Mucosa of descending colon (tissue), 3 donors: ENCODE data around the gene SHC1. TPM values are rescaled to one million over a fixed set of nuclear protein-coding genes. Genes with fewer than 3 reads are reported as not detected.

ENCODE experiments used
- ATAC-seq: fragments of 200-7000 bp; cut with Tn5 transposase; one replicate; pipeline ENCODE4 v1.9.1; 2020; ENCODE audit warnings: mild to moderate bottlenecking, moderate library complexity
- DNase-seq, 3 donors: peaks; one replicate each; pipeline ENCODE4 v3.0.0-alpha.2; 2020
- H3K36me3 ChIP-seq: fragments of 200-600 bp; one replicate; pipeline ENCODE4 v1.8.0; 2021; ENCODE audit warnings: low read depth, mild to moderate bottlenecking
- H3K4me1 ChIP-seq: fragments of 200-600 bp; one replicate; pipeline ENCODE4 v1.8.0; 2021; ENCODE audit warnings: low read depth, mild to moderate bottlenecking
- H3K4me3 ChIP-seq: fragments of 200-600 bp; one replicate; pipeline ENCODE4 v1.8.0; 2021; ENCODE audit warnings: mild to moderate bottlenecking
- H3K9me3 ChIP-seq: fragments of 200-600 bp; one replicate; pipeline ENCODE4 v1.8.0; 2021; ENCODE audit warnings: mild to moderate bottlenecking
- intact Hi-C, 2 donors: fragments of 100-400 bp; cut with DNase I in 1 of 2; cut with micrococcal nuclease in 1 of 2; formaldehyde crosslinking; loops; one replicate each; pipeline versions ENCODE4 v1.11.0 to v1.11.1; 2022; cut with DNase I, micrococcal nuclease
- total RNA-seq, 3 donors: library from RNA; stranded (reverse); fragmentation: NEBNext Ultra II Directional in 2 of 3; extraction: Animal tissue kit (Norgen Biotek cat#: 25700) in 2 of 3; gene quantifications; one replicate each; pipeline versions ENCODE4 v1.2.1 to v1.2.4, GENCODE V29; 2021 to 2023
- TF ChIP-seq, protein P1 (sequence below): fragments of 200-600 bp; IDR thresholded peaks from one replicate; pipeline ENCODE4 v1.8.0; 2022; ENCODE audit warnings: antibody characterized with exemption, mild to moderate bottlenecking
- donor health status: DM: no; HTN: no; CAD: no; lungs with moderate emphysema.
- donor health status: DM: no; HTN: no; CAD: no.
- donor health status: DM: no; HTN: yes; CAD: no.

Gene SHC1
- total RNA-seq, 3 donors from 2014 or later: 92.7 to 130 (median 122) TPM

DNA sequence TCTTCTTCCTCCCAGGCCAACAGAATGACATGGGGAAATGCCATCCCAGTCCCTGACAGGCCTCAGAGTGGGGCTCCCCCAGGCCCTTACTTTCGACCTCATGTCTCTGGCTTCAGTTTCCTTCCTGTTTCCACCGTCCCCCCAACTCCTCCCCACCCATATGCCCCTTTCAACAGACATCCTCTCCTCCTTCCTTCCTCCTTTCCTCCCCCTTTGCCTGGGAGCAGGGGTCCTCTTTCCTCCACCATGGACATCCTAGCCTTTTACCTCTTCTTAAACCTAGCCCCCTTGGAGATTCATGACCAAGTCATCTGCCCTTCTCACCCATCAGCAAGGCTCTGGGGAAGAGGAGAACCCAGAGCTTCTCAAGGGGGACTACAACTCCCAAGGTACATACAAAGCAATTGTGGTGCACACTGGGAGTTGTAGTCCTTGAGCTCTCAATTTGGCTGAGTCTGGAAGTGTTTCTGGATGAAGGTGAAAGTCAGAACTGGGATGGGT lies 36.1 kb upstream of the SHC1 start:
- TF ChIP-seq, protein P1, sequence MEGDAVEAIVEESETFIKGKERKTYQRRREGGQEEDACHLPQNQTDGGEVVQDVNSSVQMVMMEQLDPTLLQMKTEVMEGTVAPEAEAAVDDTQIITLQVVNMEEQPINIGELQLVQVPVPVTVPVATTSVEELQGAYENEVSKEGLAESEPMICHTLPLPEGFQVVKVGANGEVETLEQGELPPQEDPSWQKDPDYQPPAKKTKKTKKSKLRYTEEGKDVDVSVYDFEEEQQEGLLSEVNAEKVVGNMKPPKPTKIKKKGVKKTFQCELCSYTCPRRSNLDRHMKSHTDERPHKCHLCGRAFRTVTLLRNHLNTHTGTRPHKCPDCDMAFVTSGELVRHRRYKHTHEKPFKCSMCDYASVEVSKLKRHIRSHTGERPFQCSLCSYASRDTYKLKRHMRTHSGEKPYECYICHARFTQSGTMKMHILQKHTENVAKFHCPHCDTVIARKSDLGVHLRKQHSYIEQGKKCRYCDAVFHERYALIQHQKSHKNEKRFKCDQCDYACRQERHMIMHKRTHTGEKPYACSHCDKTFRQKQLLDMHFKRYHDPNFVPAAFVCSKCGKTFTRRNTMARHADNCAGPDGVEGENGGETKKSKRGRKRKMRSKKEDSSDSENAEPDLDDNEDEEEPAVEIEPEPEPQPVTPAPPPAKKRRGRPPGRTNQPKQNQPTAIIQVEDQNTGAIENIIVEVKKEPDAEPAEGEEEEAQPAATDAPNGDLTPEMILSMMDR: no peak
- no peaks in the 10 kb centered on the region for H3K9me3 ChIP-seq
- peaks cover 66% of the 10 kb centered on the region for H3K4me1 ChIP-seq
- H3K4me3 ChIP-seq: no peak overlapping the region
- intact Hi-C loops: no loop called here
- no peaks in the 10 kb centered on the region for H3K36me3 ChIP-seq
- ATAC-seq: no peak
- DNase-seq: peak in 1 of 3 donors; percentile 62

DNA sequence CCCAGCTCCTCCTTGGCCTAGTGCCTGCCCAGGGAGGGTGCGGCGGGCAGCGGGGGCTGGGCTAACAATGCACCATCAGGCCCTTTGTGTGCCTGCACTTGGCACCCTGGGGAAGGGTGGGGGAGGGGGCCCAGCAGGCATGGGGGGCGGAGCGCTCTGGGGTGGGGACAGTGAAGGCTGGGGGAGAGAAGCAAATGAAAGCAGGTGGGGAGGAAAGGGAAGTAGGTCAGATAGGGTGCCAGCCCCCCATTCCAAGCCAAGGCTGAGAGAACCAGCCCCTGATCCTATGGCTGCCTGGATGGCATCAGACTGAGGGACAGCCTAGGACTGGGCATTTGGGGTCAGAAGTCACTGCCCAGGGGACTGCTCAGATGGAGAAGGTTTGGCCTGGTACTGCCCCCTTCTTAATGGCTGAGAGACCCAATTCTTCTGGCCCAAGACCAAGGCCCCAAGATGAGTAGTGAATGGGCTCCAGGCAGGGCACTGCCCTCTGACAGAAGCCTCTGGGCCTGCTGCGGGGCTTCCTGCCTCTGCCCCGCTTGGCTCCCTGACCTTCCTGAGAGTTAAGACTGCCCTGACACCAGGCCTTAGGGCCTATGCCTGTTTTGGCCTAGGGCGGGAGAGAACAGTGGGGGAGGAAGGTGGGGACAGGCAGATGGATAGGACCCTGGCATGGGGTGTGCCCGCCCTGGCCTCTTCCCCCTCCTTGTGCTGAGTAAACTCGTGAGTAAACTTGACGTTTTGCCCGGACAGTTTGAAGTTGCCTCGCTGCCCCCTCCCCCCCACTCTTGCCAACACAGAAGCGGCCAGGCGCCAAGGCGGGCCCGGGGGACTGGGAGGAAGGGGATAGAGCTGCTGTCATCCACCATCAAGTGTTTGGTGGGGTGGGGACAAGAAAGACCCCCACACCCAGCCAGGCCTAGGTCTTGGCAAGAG lies 34.8 kb upstream of the SHC1 start:
- peak; percentile 86 to 90 (median 87) for DNase-seq
- Histone ChIP-seq H3K9me3 (no peaks in the 10 kb centered on the region), H3K4me1 (peaks cover 54% of the 10 kb centered on the region), H3K36me3 (no peaks in the 10 kb centered on the region), H3K4me3 (no peak overlapping the region)
- TF ChIP-seq, protein P1: no peak
- peak; percentile 8 for ATAC-seq
- intact Hi-C loops: no loop called here

DNA sequence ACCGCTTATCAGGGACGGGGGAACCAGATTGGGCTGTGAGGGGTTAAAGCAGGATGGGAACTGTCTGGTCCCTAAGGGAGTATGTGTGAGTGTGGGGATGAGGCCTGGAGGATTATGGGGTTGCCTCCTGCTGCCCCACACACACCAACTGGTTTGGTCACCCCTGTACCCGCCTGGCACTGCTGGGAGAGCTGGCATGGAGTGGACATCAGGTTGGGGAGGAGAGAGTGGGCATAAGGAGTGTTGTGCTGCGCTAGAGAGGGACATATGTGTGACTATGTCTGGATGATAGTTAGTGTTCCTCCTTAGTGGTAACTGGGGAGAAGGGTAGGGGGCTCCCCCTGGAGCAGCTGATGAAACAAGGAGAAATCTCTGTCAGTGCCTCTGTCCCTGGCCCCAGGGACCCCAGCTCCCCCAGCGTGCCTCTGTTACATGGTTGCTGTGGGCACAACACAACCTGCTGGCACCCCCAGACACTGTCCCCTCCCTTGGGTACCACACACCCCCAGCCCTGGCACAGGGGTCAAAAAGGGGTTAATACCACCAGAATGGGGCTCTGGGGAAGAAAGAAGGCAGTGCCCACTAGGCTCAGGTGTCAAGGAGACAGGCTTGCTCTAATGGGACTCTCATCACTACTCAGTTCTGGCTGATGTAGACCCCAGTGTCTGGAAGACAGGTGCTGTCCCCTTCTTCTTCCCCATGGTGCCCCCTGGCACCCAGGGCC lies 34.0 kb upstream of the SHC1 start:
- Histone ChIP-seq H3K4me3 (peak overlapping the region; percentile 84), H3K36me3 (no peaks in the 10 kb centered on the region), H3K9me3 (no peaks in the 10 kb centered on the region), H3K4me1 (peaks cover 54% of the 10 kb centered on the region)
- TF ChIP-seq, protein P1: no peak
- intact Hi-C loops: no loop called here
- peak in 2 of 3 donors; percentile 53 to 63 for DNase-seq
- no peak for ATAC-seq

DNA sequence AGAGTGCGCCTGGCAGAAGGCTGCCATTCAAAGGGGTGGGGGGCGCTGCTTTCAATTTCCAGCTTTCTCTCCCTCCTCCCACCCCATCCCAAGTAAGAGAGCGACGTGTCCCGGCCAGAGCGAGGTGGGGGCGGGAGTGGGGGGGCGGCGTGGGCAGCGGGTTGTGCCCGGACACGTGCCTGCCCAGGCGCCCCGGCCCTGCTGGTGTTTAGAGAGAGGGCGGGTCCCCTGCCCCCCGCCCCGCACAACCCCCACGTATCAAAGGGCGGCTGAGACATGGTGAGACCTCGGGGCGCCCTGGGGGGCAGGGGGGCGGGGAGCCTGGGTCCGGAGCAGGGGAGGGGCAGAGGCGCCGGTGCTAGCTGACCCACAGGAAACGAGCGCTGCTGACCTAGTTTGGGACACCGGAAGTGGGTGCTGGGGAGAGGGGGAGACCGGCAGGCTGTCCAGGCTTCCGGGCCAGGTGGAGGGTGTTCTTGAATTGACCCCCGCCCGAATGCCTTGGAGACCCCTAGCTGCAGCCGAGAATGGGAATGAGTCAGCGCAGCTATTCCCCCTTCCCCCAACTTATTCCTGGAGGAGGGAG lies 33.3 kb upstream of the SHC1 start:
- TF ChIP-seq, protein P1: no peak
- ATAC-seq: no peak
- H3K36me3 ChIP-seq: no peaks in the 10 kb centered on the region
- intact Hi-C loops: no loop called here
- peaks cover 58% of the 10 kb centered on the region for H3K4me1 ChIP-seq
- no peaks in the 10 kb centered on the region for H3K9me3 ChIP-seq
- DNase-seq: peak; percentile 75 to 88 (median 83)
- peak overlapping the region; percentile 84 for H3K4me3 ChIP-seq

DNA sequence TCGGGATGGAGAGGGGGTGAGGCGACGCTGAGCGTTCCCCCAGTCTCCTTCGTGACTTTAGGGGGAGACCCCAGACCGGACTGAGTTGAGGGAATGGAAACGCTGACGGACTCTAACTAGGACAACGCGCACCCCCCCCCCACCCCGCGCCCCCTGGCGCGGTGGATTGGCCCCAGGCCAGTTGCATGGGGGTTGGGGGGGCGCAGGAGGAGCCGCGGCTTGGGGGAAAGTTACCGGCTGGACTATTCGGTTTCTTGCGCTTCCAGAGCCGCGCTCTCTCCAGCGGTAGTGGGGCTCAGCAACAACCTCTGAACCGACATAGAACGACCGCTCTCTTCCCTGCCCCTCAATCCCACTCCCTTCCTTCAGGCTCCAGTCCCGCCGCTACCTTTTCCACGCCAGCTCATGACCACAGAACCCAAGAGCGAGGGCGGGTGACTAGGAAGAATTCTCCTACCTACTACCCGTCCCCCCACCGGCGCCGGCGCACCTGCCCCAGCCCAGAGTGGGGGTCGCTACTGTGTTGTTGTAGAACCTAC lies 32.7 kb upstream of the SHC1 start:
- TF ChIP-seq, protein P1: no peak
- ATAC-seq (no peak), DNase-seq (peak; percentile 55 to 75 (median 64))
- Histone ChIP-seq H3K9me3 (no peaks in the 10 kb centered on the region), H3K4me1 (peaks cover 58% of the 10 kb centered on the region), H3K36me3 (no peaks in the 10 kb centered on the region), H3K4me3 (peak overlapping the region; percentile 84)
- intact Hi-C loops: no loop called here
